ENCODE data around the gene FBXO10.
A peak's percentile ranks its signal among the peaks of the same experiment; 100 is the strongest.

FBXO10 gene

DNA sequence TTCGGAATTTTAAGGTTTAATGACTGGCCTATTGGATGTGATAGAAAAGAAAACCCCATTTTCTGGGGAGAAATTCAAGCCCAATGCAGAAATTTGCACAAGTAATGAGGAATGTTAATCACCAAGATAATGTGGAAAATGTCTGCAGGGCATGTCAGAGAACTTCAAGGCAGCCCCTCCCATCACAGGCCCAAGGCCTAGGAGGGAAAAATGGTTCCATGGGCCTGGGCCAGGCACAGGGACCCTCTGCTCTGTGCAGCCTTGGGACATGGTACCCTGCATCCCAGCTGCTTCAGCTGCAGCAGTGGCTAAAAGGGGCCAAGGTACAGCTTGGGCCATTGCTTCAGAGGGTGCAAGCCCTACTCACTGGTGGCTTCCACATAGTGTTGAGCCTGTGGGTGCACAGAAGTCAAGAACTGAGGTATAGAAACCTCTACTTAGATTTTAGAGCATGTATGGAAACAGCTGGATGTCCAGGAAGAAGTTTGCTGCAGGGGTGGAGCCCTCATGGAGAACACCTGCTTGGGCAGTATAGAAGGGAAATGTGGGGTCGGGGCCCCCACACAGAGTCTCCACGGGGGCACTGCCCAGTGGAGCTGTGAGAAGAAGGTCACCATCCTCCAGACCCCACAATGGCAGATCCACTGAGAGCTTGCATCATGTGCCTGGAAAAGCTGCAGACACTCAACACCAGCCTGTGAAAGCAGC lies 12.2 kb downstream of the FBXO10 start:
- H3K9me3 ChIP-seq (ENCODE audit: control extremely low read depth in 1 of 5, control insufficient read depth in 4 of 5, insufficient read depth in 2 of 5, low read depth in 1 of 5, low read length in 4 of 5): peaks cover 0 to 11% (median 8%) of the 10 kb centered on the region in 5 experiments
- no peak for DNase-seq
- no peaks in the 10 kb centered on the region for H3K27me3 ChIP-seq (replicated peaks in 2 of 5; ENCODE audit: control insufficient read depth in 4 of 5, insufficient read depth in 5 of 5, low read length in 4 of 5)
- POLR2A ChIA-PET: no interaction called here
- no peak overlapping the region for H3K27ac ChIP-seq (ENCODE audit: insufficient read depth in 1 of 2, low read depth in 1 of 2, low read length in 2 of 2, poor library complexity in 1 of 2, severe bottlenecking in 2 of 2)
- peaks cover 0 to 3% (median 0%) of the 10 kb centered on the region in 4 experiments for H3K36me3 ChIP-seq (ENCODE audit: control insufficient read depth in 4 of 4, insufficient read depth in 4 of 4, low read length in 3 of 4)
- no peak overlapping the region for H3K4me3 ChIP-seq (ENCODE audit: control insufficient read depth in 1 of 7, extremely low read depth in 1 of 7, insufficient read depth in 4 of 7, low read depth in 2 of 7, low read length in 6 of 7)
- no peaks in the 10 kb centered on the region for H3K4me1 ChIP-seq (ENCODE audit: control extremely low read depth in 1 of 4, control insufficient read depth in 4 of 4, insufficient read depth in 4 of 4, low read length in 3 of 4)
- WGBS (ENCODE audit: insufficient coverage): 0% methylated on average over 1 of the region's 3 CpGs
- CTCF ChIA-PET: no interaction called here

GRCh38 chr9:37562826-37563225 lies 13.4 kb downstream of the FBXO10 start:
- peak in 1 of 3 donors; percentile 27 for DNase-seq
- ChIA-PET POLR2A (no interaction called here), CTCF (no interaction called here)
- no peak overlapping the region for H3K27ac ChIP-seq (ENCODE audit: insufficient read depth in 1 of 2, low read depth in 1 of 2, low read length in 2 of 2, poor library complexity in 1 of 2, severe bottlenecking in 2 of 2)
- H3K4me1 ChIP-seq (ENCODE audit: control extremely low read depth in 1 of 4, control insufficient read depth in 4 of 4, insufficient read depth in 4 of 4, low read length in 3 of 4): no peaks in the 10 kb centered on the region
- H3K9me3 ChIP-seq (ENCODE audit: control extremely low read depth in 1 of 5, control insufficient read depth in 4 of 5, insufficient read depth in 2 of 5, low read depth in 1 of 5, low read length in 4 of 5): peaks cover 0 to 11% (median 8%) of the 10 kb centered on the region in 5 experiments
- WGBS (ENCODE audit: insufficient coverage): no CpG with 5 or more reads among the region's 1 CpG
- H3K36me3 ChIP-seq (ENCODE audit: control insufficient read depth in 4 of 4, insufficient read depth in 4 of 4, low read length in 3 of 4): peaks cover 0 to 3% (median 0%) of the 10 kb centered on the region in 4 experiments
- H3K4me3 ChIP-seq (ENCODE audit: control insufficient read depth in 1 of 7, extremely low read depth in 1 of 7, insufficient read depth in 4 of 7, low read depth in 2 of 7, low read length in 6 of 7): no peak overlapping the region
- no peaks in the 10 kb centered on the region for H3K27me3 ChIP-seq (replicated peaks in 2 of 5; ENCODE audit: control insufficient read depth in 4 of 5, insufficient read depth in 5 of 5, low read length in 4 of 5)

GRCh38 chr9:37561682-37562081 lies 14.5 kb downstream of the FBXO10 start:
- Histone ChIP-seq H3K4me3 (ENCODE audit: control insufficient read depth in 1 of 7, extremely low read depth in 1 of 7, insufficient read depth in 4 of 7, low read depth in 2 of 7, low read length in 6 of 7) (no peak overlapping the region), H3K27me3 (replicated peaks in 2 of 5; ENCODE audit: control insufficient read depth in 4 of 5, insufficient read depth in 5 of 5, low read length in 4 of 5) (no peaks in the 10 kb centered on the region), H3K9me3 (ENCODE audit: control extremely low read depth in 1 of 5, control insufficient read depth in 4 of 5, insufficient read depth in 2 of 5, low read depth in 1 of 5, low read length in 4 of 5) (peaks cover 0 to 11% (median 8%) of the 10 kb centered on the region in 5 experiments), H3K4me1 (ENCODE audit: control extremely low read depth in 1 of 4, control insufficient read depth in 4 of 4, insufficient read depth in 4 of 4, low read length in 3 of 4) (no peaks in the 10 kb centered on the region), H3K27ac (ENCODE audit: insufficient read depth in 1 of 2, low read depth in 1 of 2, low read length in 2 of 2, poor library complexity in 1 of 2, severe bottlenecking in 2 of 2) (no peak overlapping the region), H3K36me3 (ENCODE audit: control insufficient read depth in 4 of 4, insufficient read depth in 4 of 4, low read length in 3 of 4) (peaks cover 0 to 3% (median 0%) of the 10 kb centered on the region in 4 experiments)
- ChIA-PET POLR2A (no interaction called here), CTCF (no interaction called here)
- no CpG with 5 or more reads among the region's 2 CpGs for WGBS (ENCODE audit: insufficient coverage)
- DNase-seq: no peak

DNA sequence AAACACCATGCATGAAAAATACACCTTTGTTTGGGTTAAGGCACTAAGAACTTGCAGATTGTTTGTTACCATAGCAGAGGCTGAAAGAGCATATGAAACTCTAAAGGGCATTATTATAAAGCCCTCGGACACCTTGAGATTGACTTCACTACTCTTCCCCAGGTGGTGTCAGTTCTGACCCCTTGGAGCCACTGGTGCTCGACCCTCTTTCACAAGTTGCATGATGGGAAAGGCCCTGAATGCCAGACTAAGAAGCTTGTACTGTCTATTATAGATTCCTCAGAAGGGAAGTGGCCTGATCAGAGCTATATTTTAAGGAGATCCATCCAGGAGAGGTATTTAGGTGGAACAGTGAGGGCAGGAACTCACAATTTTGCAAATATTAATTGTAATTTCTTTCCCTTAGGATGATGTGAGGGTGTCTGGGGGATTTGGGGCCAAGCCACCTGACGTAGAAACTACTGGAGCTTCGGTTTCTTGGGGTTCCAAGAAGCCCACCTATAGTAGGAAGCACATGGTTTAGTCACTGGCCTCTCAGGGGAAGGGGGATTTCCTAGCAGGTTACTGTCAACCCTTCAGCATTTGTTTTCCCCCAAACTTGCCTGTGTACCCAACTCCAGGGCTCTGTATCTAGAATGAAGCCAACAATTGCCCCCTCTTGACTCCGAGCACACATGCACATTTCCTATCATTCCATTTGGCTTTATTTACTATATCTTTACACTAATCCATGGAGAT lies 16.2 kb downstream of the FBXO10 start:
- Histone ChIP-seq H3K4me3 (ENCODE audit: control insufficient read depth in 1 of 7, extremely low read depth in 1 of 7, insufficient read depth in 4 of 7, low read depth in 2 of 7, low read length in 6 of 7) (no peak overlapping the region), H3K4me1 (ENCODE audit: control extremely low read depth in 1 of 4, control insufficient read depth in 4 of 4, insufficient read depth in 4 of 4, low read length in 3 of 4) (no peaks in the 10 kb centered on the region), H3K27me3 (replicated peaks in 2 of 5; ENCODE audit: control insufficient read depth in 4 of 5, insufficient read depth in 5 of 5, low read length in 4 of 5) (no peaks in the 10 kb centered on the region), H3K36me3 (ENCODE audit: control insufficient read depth in 4 of 4, insufficient read depth in 4 of 4, low read length in 3 of 4) (peaks cover 0 to 3% (median 0%) of the 10 kb centered on the region in 4 experiments), H3K27ac (ENCODE audit: insufficient read depth in 1 of 2, low read depth in 1 of 2, low read length in 2 of 2, poor library complexity in 1 of 2, severe bottlenecking in 2 of 2) (no peak overlapping the region), H3K9me3 (ENCODE audit: control extremely low read depth in 1 of 5, control insufficient read depth in 4 of 5, insufficient read depth in 2 of 5, low read depth in 1 of 5, low read length in 4 of 5) (peaks cover 0 to 11% (median 8%) of the 10 kb centered on the region in 5 experiments)
- WGBS (ENCODE audit: insufficient coverage): 95% methylated on average over 5 of the region's 5 CpGs
- CTCF ChIA-PET: no interaction called here
- POLR2A ChIA-PET: no interaction called here
- no peak for DNase-seq

DNA sequence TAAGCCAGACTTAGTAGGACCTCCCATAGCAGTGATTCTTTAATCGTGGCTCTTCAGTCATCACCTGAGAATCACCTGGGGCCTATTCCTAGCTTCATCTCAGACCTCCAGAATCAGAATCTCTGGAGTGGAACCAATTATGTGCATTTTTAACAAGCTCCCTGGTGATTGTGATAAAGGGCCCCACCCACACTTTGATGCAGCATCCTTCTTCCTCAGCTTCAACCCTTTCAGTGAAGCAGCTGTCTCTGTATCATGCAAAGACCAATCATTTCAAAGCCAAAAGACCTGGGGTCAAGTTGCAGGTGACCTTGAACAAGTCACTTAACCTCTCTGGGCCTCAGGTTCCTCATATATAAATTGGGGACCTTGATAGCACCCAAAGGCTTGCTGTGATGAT lies 17.1 kb downstream of the FBXO10 start:
- ChIA-PET POLR2A (no interaction called here), CTCF (no interaction called here)
- DNase-seq: no peak
- Histone ChIP-seq H3K9me3 (ENCODE audit: control extremely low read depth in 1 of 5, control insufficient read depth in 4 of 5, insufficient read depth in 2 of 5, low read depth in 1 of 5, low read length in 4 of 5) (peaks cover 0 to 5% (median 3%) of the 10 kb centered on the region in 5 experiments), H3K27ac (ENCODE audit: insufficient read depth in 1 of 2, low read depth in 1 of 2, low read length in 2 of 2, poor library complexity in 1 of 2, severe bottlenecking in 2 of 2) (no peak overlapping the region), H3K36me3 (ENCODE audit: control insufficient read depth in 4 of 4, insufficient read depth in 4 of 4, low read length in 3 of 4) (peaks cover 0 to 3% (median 0%) of the 10 kb centered on the region in 4 experiments), H3K4me3 (ENCODE audit: control insufficient read depth in 1 of 7, extremely low read depth in 1 of 7, insufficient read depth in 4 of 7, low read depth in 2 of 7, low read length in 6 of 7) (no peak overlapping the region), H3K4me1 (ENCODE audit: control extremely low read depth in 1 of 4, control insufficient read depth in 4 of 4, insufficient read depth in 4 of 4, low read length in 3 of 4) (no peaks in the 10 kb centered on the region), H3K27me3 (replicated peaks in 2 of 5; ENCODE audit: control insufficient read depth in 4 of 5, insufficient read depth in 5 of 5, low read length in 4 of 5) (no peaks in the 10 kb centered on the region)
- 100% methylated on average over 1 of the region's 1 CpG for WGBS (ENCODE audit: insufficient coverage)

GRCh38 chr9:37555786-37556185 lies 20.4 kb downstream of the FBXO10 start:
- Histone ChIP-seq H3K36me3 (ENCODE audit: control insufficient read depth in 4 of 4, insufficient read depth in 4 of 4, low read length in 3 of 4) (no peaks in the 10 kb centered on the region), H3K4me1 (ENCODE audit: control extremely low read depth in 1 of 4, control insufficient read depth in 4 of 4, insufficient read depth in 4 of 4, low read length in 3 of 4) (no peaks in the 10 kb centered on the region), H3K4me3 (ENCODE audit: control insufficient read depth in 1 of 7, extremely low read depth in 1 of 7, insufficient read depth in 4 of 7, low read depth in 2 of 7, low read length in 6 of 7) (no peak overlapping the region), H3K9me3 (ENCODE audit: control extremely low read depth in 1 of 5, control insufficient read depth in 4 of 5, insufficient read depth in 2 of 5, low read depth in 1 of 5, low read length in 4 of 5) (no peaks in the 10 kb centered on the region), H3K27ac (ENCODE audit: insufficient read depth in 1 of 2, low read depth in 1 of 2, low read length in 2 of 2, poor library complexity in 1 of 2, severe bottlenecking in 2 of 2) (no peak overlapping the region), H3K27me3 (replicated peaks in 2 of 5; ENCODE audit: control insufficient read depth in 4 of 5, insufficient read depth in 5 of 5, low read length in 4 of 5) (no peaks in the 10 kb centered on the region)
- ChIA-PET CTCF (no interaction called here), POLR2A (no interaction called here)
- DNase-seq: no peak

- no CpG with 5 or more reads among the region's 3 CpGs for WGBS (ENCODE audit: insufficient coverage)
- no peak for DNase-seq
- H3K36me3 ChIP-seq (ENCODE audit: control insufficient read depth in 4 of 4, insufficient read depth in 4 of 4, low read length in 3 of 4): no peaks in the 10 kb centered on the region
- no peaks in the 10 kb centered on the region for H3K4me1 ChIP-seq (ENCODE audit: control extremely low read depth in 1 of 4, control insufficient read depth in 4 of 4, insufficient read depth in 4 of 4, low read length in 3 of 4)
- H3K27me3 ChIP-seq (replicated peaks in 2 of 5; ENCODE audit: control insufficient read depth in 4 of 5, insufficient read depth in 5 of 5, low read length in 4 of 5): no peaks in the 10 kb centered on the region
- no peak overlapping the region for H3K4me3 ChIP-seq (ENCODE audit: control insufficient read depth in 1 of 7, extremely low read depth in 1 of 7, insufficient read depth in 4 of 7, low read depth in 2 of 7, low read length in 6 of 7)
- ChIA-PET POLR2A (no interaction called here), CTCF (no interaction called here)
- no peak overlapping the region for H3K27ac ChIP-seq (ENCODE audit: insufficient read depth in 1 of 2, low read depth in 1 of 2, low read length in 2 of 2, poor library complexity in 1 of 2, severe bottlenecking in 2 of 2)
- no peaks in the 10 kb centered on the region for H3K9me3 ChIP-seq (ENCODE audit: control extremely low read depth in 1 of 5, control insufficient read depth in 4 of 5, insufficient read depth in 2 of 5, low read depth in 1 of 5, low read length in 4 of 5)
Measured at GRCh38 chr9:37554318-37554717, 21.9 kb downstream of the FBXO10 start.

All from common myeloid progenitor, CD34-positive (primary cell).